ENCODE measurements around the gene MS4A7.

DNA sequence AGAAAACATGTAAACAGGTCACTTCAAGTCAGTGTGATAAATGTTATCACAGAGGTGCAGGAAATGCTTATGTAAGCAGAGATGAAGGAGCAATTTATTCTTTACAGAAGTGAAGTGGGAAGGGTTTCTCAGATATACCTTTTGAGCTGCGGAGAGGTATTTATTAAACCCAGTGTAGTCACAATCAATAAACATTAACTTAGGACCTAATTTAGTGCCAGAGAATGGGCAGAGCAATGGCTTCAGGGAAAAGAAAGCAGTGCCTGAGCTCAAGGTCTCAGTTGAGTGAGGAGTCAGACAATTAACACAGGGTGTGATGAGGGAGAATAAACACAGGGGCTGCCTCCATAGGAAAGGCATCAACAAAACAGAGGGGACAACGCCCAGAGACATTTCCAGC lies 52.9 kb downstream of the MS4A7 start:
- TF ChIP-seq, protein P1, sequence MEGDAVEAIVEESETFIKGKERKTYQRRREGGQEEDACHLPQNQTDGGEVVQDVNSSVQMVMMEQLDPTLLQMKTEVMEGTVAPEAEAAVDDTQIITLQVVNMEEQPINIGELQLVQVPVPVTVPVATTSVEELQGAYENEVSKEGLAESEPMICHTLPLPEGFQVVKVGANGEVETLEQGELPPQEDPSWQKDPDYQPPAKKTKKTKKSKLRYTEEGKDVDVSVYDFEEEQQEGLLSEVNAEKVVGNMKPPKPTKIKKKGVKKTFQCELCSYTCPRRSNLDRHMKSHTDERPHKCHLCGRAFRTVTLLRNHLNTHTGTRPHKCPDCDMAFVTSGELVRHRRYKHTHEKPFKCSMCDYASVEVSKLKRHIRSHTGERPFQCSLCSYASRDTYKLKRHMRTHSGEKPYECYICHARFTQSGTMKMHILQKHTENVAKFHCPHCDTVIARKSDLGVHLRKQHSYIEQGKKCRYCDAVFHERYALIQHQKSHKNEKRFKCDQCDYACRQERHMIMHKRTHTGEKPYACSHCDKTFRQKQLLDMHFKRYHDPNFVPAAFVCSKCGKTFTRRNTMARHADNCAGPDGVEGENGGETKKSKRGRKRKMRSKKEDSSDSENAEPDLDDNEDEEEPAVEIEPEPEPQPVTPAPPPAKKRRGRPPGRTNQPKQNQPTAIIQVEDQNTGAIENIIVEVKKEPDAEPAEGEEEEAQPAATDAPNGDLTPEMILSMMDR (IDR thresholded peaks at IDR 0.05; ENCODE audit: borderline replicate concordance, extremely low read depth, low read length, poor library complexity, severe bottlenecking) = no peak
- TF ChIP-seq EZH2 (IDR thresholded peaks at IDR 0.05; ENCODE audit: borderline replicate concordance, low read depth, low read length, severe bottlenecking) = no peak
